ENCODE results near the gene WWOX.

WWOX gene

GRCh38 chr16:79175286-79176057, 1076.0 kb downstream of the WWOX start:
- Histone ChIP-seq H3K27ac (ENCODE audit: low read depth in 2 of 2, low read length in 2 of 2) (no peak overlapping the region), H3K9me3 (ENCODE audit: control insufficient read depth in 2 of 2, low read length in 2 of 2) (peaks cover 0 to 2% of the 10 kb centered on the region in 2 donors), H3K4me3 (ENCODE audit: low read length in 2 of 2) (no peak overlapping the region), H3K9ac (ENCODE audit: low read depth in 1 of 2, low read length in 2 of 2) (no peak overlapping the region), H3K4me1 (ENCODE audit: control insufficient read depth in 2 of 2, insufficient read depth in 2 of 2, low read length in 2 of 2) (peaks cover 0 to 3% of the 10 kb centered on the region in 2 donors), H3K36me3 (ENCODE audit: control insufficient read depth in 2 of 2, insufficient read depth in 2 of 2, low read length in 2 of 2) (no peaks in the 10 kb centered on the region), H3K27me3 (ENCODE audit: control insufficient read depth in 2 of 2, insufficient read depth in 2 of 2, low read length in 2 of 2) (no peaks in the 10 kb centered on the region)

GRCh38 chr16:79177018-79177417, 1077.6 kb downstream of the WWOX start:
- H3K4me3 ChIP-seq (ENCODE audit: low read length in 2 of 2): no peak overlapping the region

GRCh38 chr16:79181419-79181818, 1082.0 kb downstream of the WWOX start:
- Histone ChIP-seq H3K4me1 (ENCODE audit: control insufficient read depth in 2 of 2, insufficient read depth in 2 of 2, low read length in 2 of 2) (peaks cover 0 to 3% of the 10 kb centered on the region in 2 donors), H3K36me3 (ENCODE audit: control insufficient read depth in 2 of 2, insufficient read depth in 2 of 2, low read length in 2 of 2) (no peaks in the 10 kb centered on the region), H3K4me3 (ENCODE audit: low read length in 2 of 2) (no peak overlapping the region), H3K9ac (ENCODE audit: low read depth in 1 of 2, low read length in 2 of 2) (no peak overlapping the region), H3K27ac (ENCODE audit: low read depth in 2 of 2, low read length in 2 of 2) (no peak overlapping the region), H3K27me3 (ENCODE audit: control insufficient read depth in 2 of 2, insufficient read depth in 2 of 2, low read length in 2 of 2) (peaks cover 0 to 3% of the 10 kb centered on the region in 2 donors), H3K9me3 (ENCODE audit: control insufficient read depth in 2 of 2, low read length in 2 of 2) (no peaks in the 10 kb centered on the region)

More at GRCh38 chr16:79177018-79177417, 1077.6 kb downstream of the WWOX start:
- Histone ChIP-seq H3K4me1 (ENCODE audit: control insufficient read depth in 2 of 2, insufficient read depth in 2 of 2, low read length in 2 of 2) (peaks cover 0 to 3% of the 10 kb centered on the region in 2 donors), H3K9me3 (ENCODE audit: control insufficient read depth in 2 of 2, low read length in 2 of 2) (peaks cover 0 to 2% of the 10 kb centered on the region in 2 donors), H3K9ac (ENCODE audit: low read depth in 1 of 2, low read length in 2 of 2) (no peak overlapping the region), H3K27me3 (ENCODE audit: control insufficient read depth in 2 of 2, insufficient read depth in 2 of 2, low read length in 2 of 2) (peaks cover 0 to 2% of the 10 kb centered on the region in 2 donors), H3K36me3 (ENCODE audit: control insufficient read depth in 2 of 2, insufficient read depth in 2 of 2, low read length in 2 of 2) (no peaks in the 10 kb centered on the region), H3K27ac (ENCODE audit: low read depth in 2 of 2, low read length in 2 of 2) (no peak overlapping the region)

GRCh38 chr16:79182616-79183015, 1083.2 kb downstream of the WWOX start:
- H3K4me1 ChIP-seq (ENCODE audit: control insufficient read depth in 2 of 2, insufficient read depth in 2 of 2, low read length in 2 of 2): no peaks in the 10 kb centered on the region
- H3K9ac ChIP-seq (ENCODE audit: low read depth in 1 of 2, low read length in 2 of 2): no peak overlapping the region
- H3K27ac ChIP-seq (ENCODE audit: low read depth in 2 of 2, low read length in 2 of 2): no peak overlapping the region
- peaks cover 0 to 3% of the 10 kb centered on the region in 2 donors for H3K27me3 ChIP-seq (ENCODE audit: control insufficient read depth in 2 of 2, insufficient read depth in 2 of 2, low read length in 2 of 2)
- no peak overlapping the region for H3K4me3 ChIP-seq (ENCODE audit: low read length in 2 of 2)
- H3K9me3 ChIP-seq (ENCODE audit: control insufficient read depth in 2 of 2, low read length in 2 of 2): no peaks in the 10 kb centered on the region
- H3K36me3 ChIP-seq (ENCODE audit: control insufficient read depth in 2 of 2, insufficient read depth in 2 of 2, low read length in 2 of 2): no peaks in the 10 kb centered on the region

- no peak overlapping the region for H3K27ac ChIP-seq (ENCODE audit: low read depth in 2 of 2, low read length in 2 of 2)
- H3K9me3 ChIP-seq (ENCODE audit: control insufficient read depth in 2 of 2, low read length in 2 of 2): no peaks in the 10 kb centered on the region
- H3K9ac ChIP-seq (ENCODE audit: low read depth in 1 of 2, low read length in 2 of 2): no peak overlapping the region
- peaks cover 0 to 3% of the 10 kb centered on the region in 2 donors for H3K27me3 ChIP-seq (ENCODE audit: control insufficient read depth in 2 of 2, insufficient read depth in 2 of 2, low read length in 2 of 2)
- no peaks in the 10 kb centered on the region for H3K4me1 ChIP-seq (ENCODE audit: control insufficient read depth in 2 of 2, insufficient read depth in 2 of 2, low read length in 2 of 2)
- no peak overlapping the region for H3K4me3 ChIP-seq (ENCODE audit: low read length in 2 of 2)
- no peaks in the 10 kb centered on the region for H3K36me3 ChIP-seq (ENCODE audit: control insufficient read depth in 2 of 2, insufficient read depth in 2 of 2, low read length in 2 of 2)
Observed at GRCh38 chr16:79183571-79183970, 1084.1 kb downstream of the WWOX start.

- H3K9me3 ChIP-seq (ENCODE audit: control insufficient read depth in 2 of 2, low read length in 2 of 2): no peaks in the 10 kb centered on the region
Observed at GRCh38 chr16:79184464-79185030, 1085.1 kb downstream of the WWOX start.

GRCh38 chr16:79185711-79186110, 1086.3 kb downstream of the WWOX start:
- Histone ChIP-seq H3K36me3 (ENCODE audit: control insufficient read depth in 2 of 2, insufficient read depth in 2 of 2, low read length in 2 of 2) (no peaks in the 10 kb centered on the region), H3K9me3 (ENCODE audit: control insufficient read depth in 2 of 2, low read length in 2 of 2) (no peaks in the 10 kb centered on the region), H3K9ac (ENCODE audit: low read depth in 1 of 2, low read length in 2 of 2) (no peak overlapping the region), H3K4me1 (ENCODE audit: control insufficient read depth in 2 of 2, insufficient read depth in 2 of 2, low read length in 2 of 2) (no peaks in the 10 kb centered on the region), H3K27me3 (ENCODE audit: control insufficient read depth in 2 of 2, insufficient read depth in 2 of 2, low read length in 2 of 2) (peaks cover 0 to 3% of the 10 kb centered on the region in 2 donors), H3K27ac (ENCODE audit: low read depth in 2 of 2, low read length in 2 of 2) (no peak overlapping the region), H3K4me3 (ENCODE audit: low read length in 2 of 2) (no peak overlapping the region)

More at GRCh38 chr16:79184464-79185030, 1085.1 kb downstream of the WWOX start:
- no peaks in the 10 kb centered on the region for H3K4me1 ChIP-seq (ENCODE audit: control insufficient read depth in 2 of 2, insufficient read depth in 2 of 2, low read length in 2 of 2)
- H3K9ac ChIP-seq (ENCODE audit: low read depth in 1 of 2, low read length in 2 of 2): no peak overlapping the region
- no peaks in the 10 kb centered on the region for H3K36me3 ChIP-seq (ENCODE audit: control insufficient read depth in 2 of 2, insufficient read depth in 2 of 2, low read length in 2 of 2)
- H3K4me3 ChIP-seq (ENCODE audit: low read length in 2 of 2): no peak overlapping the region
- H3K27ac ChIP-seq (ENCODE audit: low read depth in 2 of 2, low read length in 2 of 2): no peak overlapping the region
- peaks cover 0 to 3% of the 10 kb centered on the region in 2 donors for H3K27me3 ChIP-seq (ENCODE audit: control insufficient read depth in 2 of 2, insufficient read depth in 2 of 2, low read length in 2 of 2)

- H3K4me3 ChIP-seq (ENCODE audit: low read length in 2 of 2): no peak overlapping the region
- peaks cover 0 to 3% of the 10 kb centered on the region in 2 donors for H3K27me3 ChIP-seq (ENCODE audit: control insufficient read depth in 2 of 2, insufficient read depth in 2 of 2, low read length in 2 of 2)
- no peak overlapping the region for H3K9ac ChIP-seq (ENCODE audit: low read depth in 1 of 2, low read length in 2 of 2)
- H3K36me3 ChIP-seq (ENCODE audit: control insufficient read depth in 2 of 2, insufficient read depth in 2 of 2, low read length in 2 of 2): no peaks in the 10 kb centered on the region
- no peak overlapping the region for H3K27ac ChIP-seq (ENCODE audit: low read depth in 2 of 2, low read length in 2 of 2)
- no peaks in the 10 kb centered on the region for H3K9me3 ChIP-seq (ENCODE audit: control insufficient read depth in 2 of 2, low read length in 2 of 2)
- no peaks in the 10 kb centered on the region for H3K4me1 ChIP-seq (ENCODE audit: control insufficient read depth in 2 of 2, insufficient read depth in 2 of 2, low read length in 2 of 2)
Observed at GRCh38 chr16:79186196-79186595, 1086.7 kb downstream of the WWOX start.

- H3K9ac ChIP-seq (ENCODE audit: low read depth in 1 of 2, low read length in 2 of 2): no peak overlapping the region
- no peak overlapping the region for H3K27ac ChIP-seq (ENCODE audit: low read depth in 2 of 2, low read length in 2 of 2)
- no peaks in the 10 kb centered on the region for H3K36me3 ChIP-seq (ENCODE audit: control insufficient read depth in 2 of 2, insufficient read depth in 2 of 2, low read length in 2 of 2)
- no peaks in the 10 kb centered on the region for H3K9me3 ChIP-seq (ENCODE audit: control insufficient read depth in 2 of 2, low read length in 2 of 2)
- H3K27me3 ChIP-seq (ENCODE audit: control insufficient read depth in 2 of 2, insufficient read depth in 2 of 2, low read length in 2 of 2): peaks cover 0 to 2% of the 10 kb centered on the region in 2 donors
- H3K4me1 ChIP-seq (ENCODE audit: control insufficient read depth in 2 of 2, insufficient read depth in 2 of 2, low read length in 2 of 2): no peaks in the 10 kb centered on the region
- no peak overlapping the region for H3K4me3 ChIP-seq (ENCODE audit: low read length in 2 of 2)
Observed at GRCh38 chr16:79188115-79188738, 1088.8 kb downstream of the WWOX start.

- Histone ChIP-seq H3K27ac (ENCODE audit: low read depth in 2 of 2, low read length in 2 of 2) (no peak overlapping the region), H3K36me3 (ENCODE audit: control insufficient read depth in 2 of 2, insufficient read depth in 2 of 2, low read length in 2 of 2) (no peaks in the 10 kb centered on the region)
Observed at GRCh38 chr16:79188739-79189122, 1089.3 kb downstream of the WWOX start.

More at GRCh38 chr16:79188739-79189122, 1089.3 kb downstream of the WWOX start:
- Histone ChIP-seq H3K9ac (ENCODE audit: low read depth in 1 of 2, low read length in 2 of 2) (no peak overlapping the region), H3K4me3 (ENCODE audit: low read length in 2 of 2) (no peak overlapping the region), H3K27me3 (ENCODE audit: control insufficient read depth in 2 of 2, insufficient read depth in 2 of 2, low read length in 2 of 2) (peaks cover 0 to 2% of the 10 kb centered on the region in 2 donors), H3K4me1 (ENCODE audit: control insufficient read depth in 2 of 2, insufficient read depth in 2 of 2, low read length in 2 of 2) (no peaks in the 10 kb centered on the region), H3K9me3 (ENCODE audit: control insufficient read depth in 2 of 2, low read length in 2 of 2) (no peaks in the 10 kb centered on the region)

Measured in mucosa of rectum (tissue), 2 donors.